ENCODE measurements around the gene CRYGD.

CRYGD gene

DNA sequence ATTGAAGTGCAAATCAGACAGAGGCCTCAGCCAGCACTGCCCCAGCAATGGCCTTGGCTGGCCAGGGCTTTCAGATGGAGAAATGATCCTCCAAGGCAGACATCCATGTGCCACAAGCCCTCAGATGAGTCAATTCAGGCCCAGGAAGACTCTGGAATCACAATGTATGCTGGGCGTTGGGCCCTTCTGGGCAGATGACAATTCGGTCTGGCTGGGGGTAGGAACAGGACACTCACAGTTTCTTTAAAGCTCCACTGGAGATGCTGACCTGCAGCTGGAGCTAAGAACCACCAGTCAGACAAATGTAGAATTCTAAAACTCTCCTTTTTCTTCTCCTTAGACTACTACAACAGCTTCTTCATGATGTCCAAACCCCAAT is 12.4 kb upstream of the CRYGD start:
- Histone ChIP-seq H2AFZ (ENCODE audit: low read depth, low read length) (no peak overlapping the region), H3K36me3 (replicated peaks; ENCODE audit: low read depth, low read length) (no peaks in the 10 kb centered on the region), H4K20me1 (ENCODE audit: insufficient read depth, low read length) (no peaks in the 10 kb centered on the region), H3K27ac (ENCODE audit: low read length) (no peak overlapping the region), H3K79me2 (ENCODE audit: low read length) (no peaks in the 10 kb centered on the region), H3K27me3 (ENCODE audit: low read depth, low read length) (no peaks in the 10 kb centered on the region), H3K9me3 (ENCODE audit: insufficient read depth, low read length) (no peaks in the 10 kb centered on the region), H3K9ac (ENCODE audit: low read length) (no peak overlapping the region), H3K4me3 (ENCODE audit: low read length) (no peak overlapping the region), H3K4me2 (ENCODE audit: low read length) (no peak overlapping the region), H3K4me1 (ENCODE audit: low read length) (no peaks in the 10 kb centered on the region)
- TF ChIP-seq, protein P1, sequence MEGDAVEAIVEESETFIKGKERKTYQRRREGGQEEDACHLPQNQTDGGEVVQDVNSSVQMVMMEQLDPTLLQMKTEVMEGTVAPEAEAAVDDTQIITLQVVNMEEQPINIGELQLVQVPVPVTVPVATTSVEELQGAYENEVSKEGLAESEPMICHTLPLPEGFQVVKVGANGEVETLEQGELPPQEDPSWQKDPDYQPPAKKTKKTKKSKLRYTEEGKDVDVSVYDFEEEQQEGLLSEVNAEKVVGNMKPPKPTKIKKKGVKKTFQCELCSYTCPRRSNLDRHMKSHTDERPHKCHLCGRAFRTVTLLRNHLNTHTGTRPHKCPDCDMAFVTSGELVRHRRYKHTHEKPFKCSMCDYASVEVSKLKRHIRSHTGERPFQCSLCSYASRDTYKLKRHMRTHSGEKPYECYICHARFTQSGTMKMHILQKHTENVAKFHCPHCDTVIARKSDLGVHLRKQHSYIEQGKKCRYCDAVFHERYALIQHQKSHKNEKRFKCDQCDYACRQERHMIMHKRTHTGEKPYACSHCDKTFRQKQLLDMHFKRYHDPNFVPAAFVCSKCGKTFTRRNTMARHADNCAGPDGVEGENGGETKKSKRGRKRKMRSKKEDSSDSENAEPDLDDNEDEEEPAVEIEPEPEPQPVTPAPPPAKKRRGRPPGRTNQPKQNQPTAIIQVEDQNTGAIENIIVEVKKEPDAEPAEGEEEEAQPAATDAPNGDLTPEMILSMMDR (IDR thresholded peaks at IDR 0.05; ENCODE audit: low read depth, low read length): no peak
- no peak for TF ChIP-seq EZH2phosphoT487 (IDR thresholded peaks at IDR 0.05; ENCODE audit: low read depth)

DNA sequence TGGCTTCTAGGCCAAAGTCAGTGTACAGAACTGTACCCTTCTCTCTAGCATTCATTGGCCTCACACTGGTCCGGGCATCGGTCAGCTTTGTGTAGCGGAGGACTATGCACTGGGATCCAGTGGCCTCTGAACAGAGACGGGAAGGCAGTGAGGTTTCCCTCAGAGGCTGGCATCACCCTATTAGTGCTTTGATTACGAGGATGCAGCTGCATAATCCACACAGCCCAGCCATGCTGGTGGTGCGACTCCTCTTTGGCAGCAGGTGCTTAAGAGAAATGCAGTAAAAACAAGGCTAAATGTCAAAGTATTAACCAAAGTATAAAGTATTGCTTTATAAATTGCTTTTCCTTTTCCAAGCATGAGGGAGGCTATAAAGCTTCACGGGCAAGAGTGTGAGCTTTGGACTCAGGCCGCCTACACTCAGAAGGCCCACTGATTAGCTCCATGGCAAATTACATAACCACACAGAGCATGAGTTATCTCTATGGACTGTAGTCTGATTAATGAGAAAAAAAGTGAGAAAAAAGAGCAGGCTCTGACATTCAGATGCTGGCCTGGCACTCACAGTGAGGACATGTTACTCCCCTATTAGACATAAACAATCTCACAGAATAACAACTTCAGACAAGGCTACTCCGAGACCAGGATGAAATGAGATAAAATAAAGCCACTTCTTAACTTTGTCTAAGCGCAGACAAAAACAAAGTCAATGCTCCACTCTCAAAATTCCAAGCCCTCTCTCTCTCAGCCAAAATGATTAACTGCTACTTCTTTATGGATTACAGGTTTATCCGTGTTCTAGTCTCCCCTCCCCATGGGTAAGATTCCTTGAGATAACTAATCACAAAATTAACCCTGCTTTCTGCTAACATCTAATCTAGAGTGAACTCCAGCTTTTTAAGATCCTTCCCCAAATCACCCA is 11.7 kb upstream of the CRYGD start:
- H3K4me2 ChIP-seq (ENCODE audit: low read length): no peak overlapping the region
- H3K36me3 ChIP-seq (replicated peaks; ENCODE audit: low read depth, low read length): no peaks in the 10 kb centered on the region
- no peak overlapping the region for H3K4me3 ChIP-seq (ENCODE audit: low read length)
- TF ChIP-seq, protein P1 (IDR thresholded peaks at IDR 0.05; ENCODE audit: low read depth, low read length): no peak
- no peak for TF ChIP-seq EZH2phosphoT487 (IDR thresholded peaks at IDR 0.05; ENCODE audit: low read depth)
- no peak overlapping the region for H3K27ac ChIP-seq (ENCODE audit: low read length)
- H2AFZ ChIP-seq (ENCODE audit: low read depth, low read length): no peak overlapping the region
- no peaks in the 10 kb centered on the region for H3K9me3 ChIP-seq (ENCODE audit: insufficient read depth, low read length)
- H4K20me1 ChIP-seq (ENCODE audit: insufficient read depth, low read length): no peaks in the 10 kb centered on the region
- no peaks in the 10 kb centered on the region for H3K27me3 ChIP-seq (ENCODE audit: low read depth, low read length)
- no peaks in the 10 kb centered on the region for H3K79me2 ChIP-seq (ENCODE audit: low read length)
- H3K4me1 ChIP-seq (ENCODE audit: low read length): no peaks in the 10 kb centered on the region
- H3K9ac ChIP-seq (ENCODE audit: low read length): no peak overlapping the region

DNA sequence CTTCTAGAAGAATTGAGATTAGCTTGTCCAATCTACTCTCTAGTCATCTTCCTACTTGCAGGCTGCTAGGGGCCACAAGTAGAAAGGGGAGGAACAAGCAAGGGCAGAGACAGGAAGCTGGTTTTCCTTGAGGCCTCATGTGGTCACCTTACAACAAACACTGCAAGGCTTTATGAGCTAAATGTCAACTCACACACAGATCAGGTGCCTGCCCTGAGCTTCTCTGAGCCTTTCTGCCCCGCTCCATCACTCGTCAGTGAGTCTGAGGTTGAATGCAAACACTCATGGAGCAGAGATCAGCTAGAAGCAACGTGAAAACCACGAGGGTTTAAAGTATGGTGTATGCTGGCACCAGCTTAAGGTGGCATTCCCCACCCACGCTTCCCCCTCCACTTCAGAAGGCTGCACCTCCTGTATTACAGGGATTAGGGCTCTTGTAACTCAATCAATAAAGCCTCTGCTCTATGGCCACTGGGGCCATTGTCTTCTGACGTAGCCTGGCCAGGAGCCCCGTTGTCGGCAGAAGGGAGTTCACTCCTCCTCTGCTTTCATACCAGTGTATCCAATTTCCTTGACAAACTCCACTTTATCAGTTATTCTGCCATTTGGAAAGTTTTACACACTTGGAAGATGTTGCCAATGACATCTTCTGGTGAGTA is 10.7 kb upstream of the CRYGD start:
- Histone ChIP-seq H2AFZ (ENCODE audit: low read depth, low read length) (no peak overlapping the region), H3K4me1 (ENCODE audit: low read length) (no peaks in the 10 kb centered on the region), H3K27me3 (ENCODE audit: low read depth, low read length) (no peaks in the 10 kb centered on the region), H3K4me2 (ENCODE audit: low read length) (no peak overlapping the region), H3K79me2 (ENCODE audit: low read length) (no peaks in the 10 kb centered on the region), H3K4me3 (ENCODE audit: low read length) (no peak overlapping the region), H3K9ac (ENCODE audit: low read length) (no peak overlapping the region), H3K9me3 (ENCODE audit: insufficient read depth, low read length) (no peaks in the 10 kb centered on the region), H3K27ac (ENCODE audit: low read length) (no peak overlapping the region), H3K36me3 (replicated peaks; ENCODE audit: low read depth, low read length) (no peaks in the 10 kb centered on the region), H4K20me1 (ENCODE audit: insufficient read depth, low read length) (no peaks in the 10 kb centered on the region)
- TF ChIP-seq EZH2phosphoT487 (IDR thresholded peaks at IDR 0.05; ENCODE audit: low read depth): no peak
- TF ChIP-seq, protein P1 (IDR thresholded peaks at IDR 0.05; ENCODE audit: low read depth, low read length): no peak

DNA sequence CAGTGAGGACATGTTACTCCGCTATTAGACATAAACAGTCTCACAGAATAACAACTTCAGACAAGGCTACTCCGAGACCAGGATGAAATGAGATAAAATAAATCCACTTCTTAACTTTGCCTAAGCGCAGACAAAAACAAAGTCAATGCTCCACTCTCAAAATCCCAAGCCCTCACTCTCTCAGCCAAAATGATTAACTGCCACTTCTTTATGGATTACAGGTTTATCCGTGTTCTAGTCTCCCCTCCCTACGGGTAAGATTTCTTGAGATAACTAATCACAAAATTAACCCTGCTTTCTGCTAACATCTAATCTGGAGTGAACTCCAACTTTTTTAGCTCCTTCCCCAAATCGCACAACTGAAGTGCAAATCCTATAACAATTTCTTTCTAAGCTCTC is 6.4 kb upstream of the CRYGD start:
- Histone ChIP-seq H3K4me3 (ENCODE audit: low read length) (no peak overlapping the region), H2AFZ (ENCODE audit: low read depth, low read length) (no peak overlapping the region), H3K79me2 (ENCODE audit: low read length) (no peaks in the 10 kb centered on the region), H4K20me1 (ENCODE audit: insufficient read depth, low read length) (no peaks in the 10 kb centered on the region), H3K27ac (ENCODE audit: low read length) (no peak overlapping the region), H3K4me1 (ENCODE audit: low read length) (no peaks in the 10 kb centered on the region), H3K4me2 (ENCODE audit: low read length) (no peak overlapping the region), H3K27me3 (ENCODE audit: low read depth, low read length) (no peaks in the 10 kb centered on the region), H3K36me3 (replicated peaks; ENCODE audit: low read depth, low read length) (no peaks in the 10 kb centered on the region), H3K9me3 (ENCODE audit: insufficient read depth, low read length) (no peaks in the 10 kb centered on the region), H3K9ac (ENCODE audit: low read length) (no peak overlapping the region)
- TF ChIP-seq, protein P1 (IDR thresholded peaks at IDR 0.05; ENCODE audit: low read depth, low read length): no peak
- TF ChIP-seq EZH2phosphoT487 (IDR thresholded peaks at IDR 0.05; ENCODE audit: low read depth): no peak
